BLaER1 treated with 17β-estradiol and CSF1 and Interleukin-3, amounts not matched to agents 10 nM and 100 nM (cell line): ENCODE results near the gene EPN3.

Experiments
- H3K27ac ChIP-seq, 11 experiments: shearing (Covaris generic); formaldehyde crosslinking; 2 replicates each; pipeline ENCODE4 v1.8.1; 2022
- H3K27me3 ChIP-seq, 11 experiments: shearing (Covaris generic); formaldehyde crosslinking; 2 replicates each; pipeline ENCODE4 v1.8.1; 2022
- H3K36me3 ChIP-seq, 11 experiments: shearing (Covaris generic); formaldehyde crosslinking; 2 replicates each; pipeline ENCODE4 v1.8.1; 2022
- H3K4me1 ChIP-seq, 10 experiments: shearing (Covaris generic); formaldehyde crosslinking; 2 replicates each; pipeline ENCODE4 v1.8.1; 2022
- H3K4me2 ChIP-seq, 11 experiments: shearing (Covaris generic); formaldehyde crosslinking; 2 replicates each; pipeline ENCODE4 v1.8.1; 2022
- H3K4me3 ChIP-seq, 10 experiments: shearing (Covaris generic); formaldehyde crosslinking; 2 replicates each; pipeline ENCODE4 v1.8.1; 2022
- H3K9ac ChIP-seq, 11 experiments: shearing (Covaris generic); formaldehyde crosslinking; 2 replicates each; pipeline ENCODE4 v1.8.1; 2022
- H3K9me3 ChIP-seq, 11 experiments: shearing (Covaris generic); formaldehyde crosslinking; replicated peaks in 1 of 11; 2 replicates each; pipeline ENCODE4 v1.8.1; 2022
- H4K20me1 ChIP-seq, 11 experiments: shearing (Covaris generic); formaldehyde crosslinking; 2 replicates each; pipeline ENCODE4 v1.8.1; 2022
- Cebpa-rat ChIP-seq, 11 experiments: shearing (Covaris generic); IDR thresholded peaks; 2 replicates each; pipeline ENCODE4 v1.8.1; 2022

EPN3 gene

DNA sequence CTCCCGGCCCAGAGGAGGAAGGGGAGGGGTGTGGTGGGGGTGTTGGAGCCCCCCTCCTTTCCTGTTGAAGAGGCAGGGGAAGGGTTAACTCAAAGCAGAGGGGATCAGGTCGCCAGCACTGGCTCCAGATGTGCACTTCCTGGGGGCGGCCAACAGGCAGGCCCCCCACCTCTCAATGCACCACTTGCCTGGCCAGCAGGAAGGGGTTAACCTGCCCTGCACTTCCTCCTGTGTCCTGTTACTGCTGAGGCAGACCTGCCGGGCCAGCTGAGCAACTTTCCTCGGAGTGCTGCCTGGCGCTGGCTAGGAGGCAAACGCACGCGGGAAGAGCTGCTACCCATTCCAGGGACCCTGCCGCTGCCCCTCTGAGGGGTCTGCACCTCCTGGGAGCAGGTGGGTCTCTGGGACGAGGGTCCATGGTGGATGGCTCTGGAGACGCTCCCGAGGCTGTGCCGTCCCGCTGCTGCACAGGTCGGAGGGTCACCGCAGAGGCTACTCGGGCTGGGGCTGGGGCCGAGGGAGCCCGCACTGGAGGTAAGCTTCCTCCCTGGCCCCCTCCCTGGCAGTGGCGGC lies at the start of gene EPN3:
Gene EPN3, plus strand, starts transcription at position 284 of the 573 bp plus-strand sequence. CDS start 3,822 bp downstream, outside the sequence.
- H3K4me2 ChIP-seq, result peak within 1 kb of the TSS in 8 of 11 experiments; percentile 5 to 44 (median 22); a peak in 10 of 22 replicates
- H3K4me1 ChIP-seq, result peaks cover 4 to 32% (median 16%) of the 10 kb centered on the region in 10 experiments; a peak in 19 of 20 replicates
- peaks cover 0 to 36% (median 0%) of the 10 kb centered on the region in 11 experiments; a peak in 6 of 22 replicates for H4K20me1 ChIP-seq
- 0 out of 20 replicates have a peak within 1 kb of the TSS, but pooled peaks of 1 of the 10 experiments have one; percentile 13 for H3K4me3 ChIP-seq
- no peak within 1 kb of the TSS for H3K9ac ChIP-seq
- H3K36me3 ChIP-seq, result no peaks in the 10 kb centered on the region
- peaks cover 47 to 63% (median 53%) of the 10 kb centered on the region in 11 experiments for H3K27me3 ChIP-seq
- TF ChIP-seq Cebpa-rat (IDR thresholded peaks at IDR 0.05), result no peak
- no peak within 1 kb of the TSS for H3K27ac ChIP-seq
- no peaks in the 10 kb centered on the region for H3K9me3 ChIP-seq

DNA sequence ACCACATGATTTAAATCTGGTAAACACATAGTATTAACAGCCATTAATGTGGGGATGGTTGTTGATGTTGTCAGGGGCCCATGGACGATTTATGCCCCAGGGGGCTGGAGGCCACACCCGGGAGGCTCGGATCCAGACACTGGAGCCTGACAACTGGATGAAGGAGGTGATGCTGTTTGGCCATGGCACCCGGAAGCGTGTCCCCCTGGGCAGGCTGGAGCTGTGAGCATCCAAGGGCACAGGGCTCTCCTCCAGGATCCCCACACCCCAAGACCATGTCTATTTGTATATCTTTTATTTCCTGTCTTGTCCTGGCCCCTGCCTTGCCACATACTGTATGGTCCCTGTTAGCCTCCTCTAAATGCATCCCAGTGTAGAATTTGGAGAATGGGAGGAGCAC lies 49.3 kb upstream of the EPN3 start:
- no peak for TF ChIP-seq Cebpa-rat (IDR thresholded peaks at IDR 0.05)
- H3K36me3 ChIP-seq, result peaks cover 35 to 71% (median 57%) of the 10 kb centered on the region in 11 experiments
- H3K4me3 ChIP-seq, result no peak overlapping the region
- no peaks in the 10 kb centered on the region for H3K27me3 ChIP-seq
- H3K4me2 ChIP-seq, result no peak overlapping the region
- H4K20me1 ChIP-seq, result peaks cover 0 to 24% (median 7%) of the 10 kb centered on the region in 11 experiments; a peak in 14 of 22 replicates
- H3K4me1 ChIP-seq, result peaks cover 14 to 35% (median 20%) of the 10 kb centered on the region in 10 experiments
- 0 out of 22 replicates have a peak overlapping the region, but pooled peaks of 1 of the 11 experiments have one; percentile 14 for H3K9ac ChIP-seq
- H3K27ac ChIP-seq, result no peak overlapping the region
- H3K9me3 ChIP-seq, result no peaks in the 10 kb centered on the region

DNA sequence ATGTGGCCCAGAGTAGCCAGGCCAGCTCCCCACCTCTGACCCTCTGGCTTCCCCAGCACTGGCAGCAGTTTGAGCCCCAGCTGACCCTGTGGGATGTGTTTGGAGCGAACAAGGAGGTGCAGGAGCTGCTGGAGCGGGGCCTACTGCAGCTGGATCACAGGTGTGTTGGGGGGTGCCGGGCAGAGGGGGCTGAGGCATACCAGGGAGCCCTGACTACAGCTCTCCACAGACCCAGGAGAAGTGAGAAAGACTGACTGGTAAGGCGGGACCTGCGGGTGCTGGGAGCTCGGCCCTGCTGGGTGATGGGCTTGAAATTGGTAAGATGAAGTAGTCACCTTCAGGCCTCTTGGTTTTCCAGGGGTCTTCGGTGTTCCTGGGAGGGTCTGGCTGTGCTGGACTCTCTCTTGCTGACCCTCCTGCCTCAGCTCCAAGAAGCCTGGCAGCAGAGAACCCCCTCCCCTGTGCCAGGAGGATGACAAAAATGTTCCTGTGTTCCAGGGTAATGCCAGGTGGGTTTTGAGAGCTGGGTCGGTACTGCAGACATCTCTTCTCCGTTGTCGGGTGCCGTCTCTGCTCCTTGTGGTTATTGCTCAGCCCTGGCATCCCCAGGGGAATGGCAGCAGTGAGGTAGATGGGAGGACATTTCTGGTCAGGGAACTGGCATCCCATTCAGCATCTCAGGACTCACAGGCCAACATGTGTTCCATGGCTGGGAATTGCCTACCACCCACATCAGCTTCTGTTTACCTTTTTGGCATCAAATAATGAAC lies 48.0 kb upstream of the EPN3 start:
- H3K27ac ChIP-seq, result no peak overlapping the region
- no peak overlapping the region for H3K4me2 ChIP-seq
- no peaks in the 10 kb centered on the region for H3K9me3 ChIP-seq
- peaks cover 35 to 71% (median 57%) of the 10 kb centered on the region in 11 experiments for H3K36me3 ChIP-seq
- TF ChIP-seq Cebpa-rat (IDR thresholded peaks at IDR 0.05), result no peak
- H3K9ac ChIP-seq, result peak overlapping the region in 2 of 11 experiments; percentile 14 to 17; a peak in 1 of 22 replicates
- no peaks in the 10 kb centered on the region for H3K27me3 ChIP-seq
- H3K4me1 ChIP-seq, result peaks cover 11 to 32% (median 17%) of the 10 kb centered on the region in 10 experiments
- H4K20me1 ChIP-seq, result peaks cover 0 to 24% (median 7%) of the 10 kb centered on the region in 11 experiments; a peak in 14 of 22 replicates
- H3K4me3 ChIP-seq, result no peak overlapping the region

DNA sequence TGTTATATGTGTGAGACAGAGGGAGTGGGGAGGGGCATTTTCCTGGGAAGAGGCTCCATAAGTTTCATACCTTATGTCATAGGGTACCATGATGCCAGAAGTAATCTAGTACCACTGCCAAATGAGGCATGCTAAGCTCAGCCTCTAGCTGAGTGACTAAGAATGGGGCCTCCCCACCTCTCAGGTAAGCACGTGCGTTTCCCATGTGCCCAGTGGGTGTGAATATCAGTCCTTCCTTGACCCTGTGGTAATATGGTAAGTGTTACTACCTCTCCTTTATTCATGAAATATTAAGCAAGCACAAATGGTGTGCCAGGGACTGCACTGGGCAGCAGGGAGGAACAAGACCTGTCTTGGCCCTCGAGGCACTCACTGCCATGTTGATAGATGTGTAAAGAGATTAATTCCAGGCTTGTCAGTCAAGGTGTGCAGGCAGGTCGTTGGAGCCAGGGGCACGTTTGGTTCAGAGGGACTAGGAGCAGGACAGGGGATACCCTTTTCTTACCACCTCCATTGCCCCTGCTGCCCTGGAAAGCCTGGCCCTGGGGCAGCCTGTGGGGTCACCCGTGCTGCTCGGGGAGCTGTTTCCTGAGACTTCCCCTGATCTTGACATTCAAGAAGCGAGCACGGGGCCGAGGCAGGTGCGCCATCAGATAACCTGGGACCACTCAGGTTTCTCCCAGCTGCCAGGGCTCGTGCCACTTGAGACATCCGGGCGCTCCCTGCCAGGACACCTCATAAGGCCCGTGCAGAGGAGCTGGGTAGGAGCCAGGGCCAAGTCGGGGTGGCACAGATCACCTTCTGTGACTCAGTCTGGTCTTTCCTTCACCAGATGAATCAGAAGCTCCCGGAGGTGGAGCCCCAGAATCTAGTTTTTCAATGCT lies 45.1 kb upstream of the EPN3 start:
- TF ChIP-seq Cebpa-rat (IDR thresholded peaks at IDR 0.05), result no peak
- Histone ChIP-seq H3K36me3 (peaks cover 28 to 51% (median 43%) of the 10 kb centered on the region in 11 experiments), H3K9me3 (no peaks in the 10 kb centered on the region), H4K20me1 (peaks cover 0 to 5% (median 0%) of the 10 kb centered on the region in 11 experiments; a peak in 3 of 22 replicates), H3K4me2 (no peak overlapping the region), H3K9ac (no peak overlapping the region), H3K27ac (no peak overlapping the region), H3K4me1 (peaks cover 0 to 3% (median 0%) of the 10 kb centered on the region in 10 experiments; a peak in 4 of 20 replicates), H3K27me3 (no peaks in the 10 kb centered on the region), H3K4me3 (no peak overlapping the region)

DNA sequence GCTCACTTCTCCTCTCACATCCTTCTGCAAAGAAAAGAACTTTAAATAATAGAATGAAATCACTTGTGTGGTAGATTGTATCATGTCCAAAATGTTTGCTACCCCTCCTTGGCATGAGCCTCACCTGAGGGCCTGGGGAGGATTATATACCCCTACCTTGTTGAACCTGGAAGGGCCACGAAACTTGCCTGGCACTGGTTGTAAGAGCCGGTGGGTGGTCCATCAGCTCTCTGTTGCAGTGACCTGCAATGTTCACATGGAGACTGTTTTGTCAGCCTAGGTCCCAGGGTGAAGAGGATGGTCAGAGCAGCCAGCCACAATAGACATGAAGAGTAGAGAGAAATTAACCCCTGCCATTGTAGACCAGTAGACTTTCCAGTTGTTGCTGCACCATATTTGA lies 43.7 kb upstream of the EPN3 start:
- Histone ChIP-seq H3K36me3 (peaks cover 20 to 38% (median 29%) of the 10 kb centered on the region in 11 experiments), H3K4me2 (no peak overlapping the region), H3K4me1 (peaks cover 0 to 3% (median 0%) of the 10 kb centered on the region in 10 experiments; a peak in 3 of 20 replicates), H3K9ac (no peak overlapping the region), H3K27ac (no peak overlapping the region), H3K9me3 (no peaks in the 10 kb centered on the region), H3K27me3 (no peaks in the 10 kb centered on the region), H4K20me1 (peaks cover 0 to 5% (median 0%) of the 10 kb centered on the region in 11 experiments; a peak in 2 of 22 replicates), H3K4me3 (no peak overlapping the region)
- TF ChIP-seq Cebpa-rat (IDR thresholded peaks at IDR 0.05), result no peak

DNA sequence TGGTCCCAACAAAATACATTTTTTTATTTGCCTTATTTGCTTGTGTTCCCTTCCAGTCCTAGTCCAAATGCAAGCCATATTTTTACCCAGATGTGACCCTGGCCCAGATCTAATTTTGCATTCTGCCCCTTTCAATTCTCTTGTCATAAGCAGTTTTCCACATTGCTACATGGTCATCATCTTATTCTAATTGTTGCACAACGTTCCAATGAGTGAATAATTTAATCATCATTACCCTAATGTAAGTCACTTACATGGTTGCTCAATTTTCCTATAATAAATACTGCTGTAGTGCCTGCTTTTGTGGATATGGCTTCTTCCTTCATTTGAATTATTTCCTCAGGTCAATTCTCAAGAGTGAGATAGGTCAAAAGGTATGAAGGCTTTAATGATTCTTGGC lies 41.0 kb upstream of the EPN3 start:
- H3K27me3 ChIP-seq, result no peaks in the 10 kb centered on the region
- TF ChIP-seq Cebpa-rat (IDR thresholded peaks at IDR 0.05), result no peak
- no peak overlapping the region for H3K4me2 ChIP-seq
- H4K20me1 ChIP-seq, result no peaks in the 10 kb centered on the region
- H3K4me1 ChIP-seq, result no peaks in the 10 kb centered on the region; a peak in 1 of 20 replicates
- H3K9ac ChIP-seq, result no peak overlapping the region
- no peak overlapping the region for H3K4me3 ChIP-seq
- H3K9me3 ChIP-seq, result no peaks in the 10 kb centered on the region
- no peak overlapping the region for H3K27ac ChIP-seq
- peaks cover 0 to 12% (median 3%) of the 10 kb centered on the region in 11 experiments; a peak in 9 of 22 replicates for H3K36me3 ChIP-seq

DNA sequence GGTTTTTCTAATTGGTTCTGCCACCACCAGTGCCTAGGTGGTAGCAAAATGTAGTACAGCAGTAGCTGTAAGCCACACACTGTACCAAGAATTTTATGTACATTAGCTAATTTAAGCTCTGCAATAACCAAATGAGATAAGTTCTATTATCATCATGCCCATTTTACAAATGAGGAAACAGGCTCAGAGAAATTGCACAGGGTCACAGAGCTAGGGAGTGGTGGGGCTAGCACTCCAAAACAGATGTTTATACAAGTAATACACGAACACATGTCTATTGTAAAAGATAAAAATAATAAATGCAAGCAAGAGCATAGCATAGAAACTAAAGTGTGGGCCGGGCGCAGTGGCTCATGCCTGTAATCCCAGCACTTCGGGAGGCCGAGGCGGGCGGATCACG lies 40.3 kb upstream of the EPN3 start:
- Histone ChIP-seq H3K4me1 (no peaks in the 10 kb centered on the region; a peak in 1 of 20 replicates), H3K27me3 (no peaks in the 10 kb centered on the region), H3K9ac (no peak overlapping the region), H3K9me3 (no peaks in the 10 kb centered on the region), H3K36me3 (peaks cover 0 to 7% (median 0%) of the 10 kb centered on the region in 11 experiments; a peak in 7 of 22 replicates), H3K27ac (no peak overlapping the region), H3K4me2 (no peak overlapping the region), H4K20me1 (no peaks in the 10 kb centered on the region), H3K4me3 (no peak overlapping the region)
- TF ChIP-seq Cebpa-rat (IDR thresholded peaks at IDR 0.05), result no peak

DNA sequence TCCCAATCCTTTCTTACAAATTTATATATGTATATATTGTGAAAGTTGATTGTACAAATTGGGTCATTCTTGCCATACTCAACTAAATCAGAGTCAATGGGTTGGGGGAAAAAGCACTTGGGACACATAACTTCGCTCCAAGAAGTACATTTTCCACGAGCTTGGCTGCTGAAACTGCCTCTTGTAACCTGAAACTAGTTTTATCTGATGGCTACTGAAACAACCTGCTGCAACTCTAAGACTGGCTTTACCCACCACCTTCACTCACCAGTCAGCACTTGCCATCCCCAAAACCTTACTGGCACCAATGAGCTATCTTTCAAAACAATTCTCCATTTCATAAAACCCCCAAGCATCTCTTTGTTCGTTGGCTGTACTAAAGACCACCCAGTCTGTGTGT lies 38.8 kb upstream of the EPN3 start:
- Histone ChIP-seq H3K27me3 (no peaks in the 10 kb centered on the region), H3K9ac (no peak overlapping the region), H4K20me1 (no peaks in the 10 kb centered on the region), H3K4me2 (no peak overlapping the region), H3K4me3 (no peak overlapping the region), H3K4me1 (no peaks in the 10 kb centered on the region; a peak in 1 of 20 replicates), H3K9me3 (no peaks in the 10 kb centered on the region), H3K27ac (no peak overlapping the region), H3K36me3 (no peaks in the 10 kb centered on the region)
- TF ChIP-seq Cebpa-rat (IDR thresholded peaks at IDR 0.05), result no peak
